Measurements from ENCODE around the gene VAMP2. TPM values are rescaled to one million over a fixed set of nuclear protein-coding genes. Genes with fewer than 3 reads are reported as not detected.
A peak's percentile ranks its signal among the peaks of the same experiment; 100 is the strongest.

VAMP2 gene
- total and polyA plus RNA-seq, 10 of the 15 experiments (the other 5 are each of a cell fraction or from before 2014, with no cell fraction given): 3.0 to 35.2 (median 25.0) TPM

- Histone ChIP-seq H3K27me3 (replicated peaks in 1 of 2; ENCODE audit: control insufficient read depth in 2 of 2, insufficient read depth in 2 of 2, low read length in 1 of 2) (no peaks in the 10 kb centered on the region), H3K4me2 (ENCODE audit: control insufficient read depth, insufficient read depth) (no peak overlapping the region), H3K36me3 (ENCODE audit: control insufficient read depth in 2 of 2, insufficient read depth in 2 of 2, low read length in 1 of 2) (peaks cover 13 to 22% of the 10 kb centered on the region in 2 experiments), H3K9ac (ENCODE audit: control insufficient read depth, insufficient read depth, low read length) (no peak overlapping the region), H3K27ac (ENCODE audit: control insufficient read depth, insufficient read depth) (no peak overlapping the region), H4K20me1 (ENCODE audit: control insufficient read depth, insufficient read depth) (no peaks in the 10 kb centered on the region), H3K9me3 (replicated peaks; ENCODE audit: control insufficient read depth, insufficient read depth, low read length) (no peaks in the 10 kb centered on the region; the same call in 1 of the 3 replicates), H2AFZ (ENCODE audit: control insufficient read depth, low read depth, low read length) (no peak overlapping the region), H3K4me1 (ENCODE audit: control insufficient read depth, insufficient read depth, low read length) (no peaks in the 10 kb centered on the region), H3K4me3 (no peak overlapping the region), H3K79me2 (ENCODE audit: control insufficient read depth, insufficient read depth, low read length) (peaks cover 28% of the 10 kb centered on the region)
- DNase-seq (ENCODE audit: low read depth, low spot score) (no peak), FAIRE-seq (no peak), ATAC-seq (no peak)
- BruUV-seq (replicated peaks): no TSS peak
- intact Hi-C loops (cut with micrococcal nuclease; ENCODE audit: unreplicated experiment): no loop called here
- in situ Hi-C loops (cut with MboI): no loop called here
- TF ChIP-seq POLR2A (IDR thresholded peaks at IDR 0.05; ENCODE audit: low read depth, low read length) (peak; percentile 69), POLR2AphosphoS5 (IDR thresholded peaks at IDR 0.05; ENCODE audit: low read length) (peak; percentile 52; the same call in 1 of the 2 replicates), BMI1 (IDR thresholded peaks at IDR 0.05; ENCODE audit: borderline replicate concordance) (no peak), SRF (IDR thresholded peaks at IDR 0.05; ENCODE audit: low read depth in 2 of 2, low read length in 2 of 2) (no peak), ZNF207 (IDR thresholded peaks at IDR 0.05; ENCODE audit: borderline replicate concordance) (no peak), POU2F2 (IDR thresholded peaks at IDR 0.05; ENCODE audit: borderline replicate concordance, low read depth, low read length) (0 out of 3 replicates have a peak, but pooled peaks have one; percentile 6), MYC (IDR thresholded peaks at IDR 0.05; ENCODE audit: insufficient read depth, insufficient read length, insufficient replicate concordance, low read length, severe bottlenecking) (no peak)
- WGBS (ENCODE audit: insufficient coverage, insufficient replicate concordance, low lambda C conversion rate, missing lambda C conversion rate): 91% methylated on average over 19 of the region's 19 CpGs
- RAD21 ChIA-PET (ENCODE audit: unreplicated experiment): no interaction called here
- SMC1A ChIA-PET (ENCODE audit: uncharacterized antibody, unreplicated experiment): interaction anchor here (0.9 kb wide), 1 partner anchor 15 kb away, joined by 3 read pairs; the partner anchor contains the start of gene BORCS6
- POLR2A ChIA-PET: no interaction called here
- CTCF ChIA-PET: interaction anchor here (0.6 kb wide), 1 partner anchor 114 kb away, joined by 3 read pairs; no protein-coding TSS in a partner anchor
These were observed 42.2 kb upstream of the VAMP2 start for GRCh38 chr17:8204761-8205555.

All from GM12878 (cell line).